Chondrocyte (in vitro differentiated cells): ENCODE data around the gene ARHGAP32. TPM values are rescaled to one million over a fixed set of nuclear protein-coding genes. Genes with fewer than 3 reads are reported as not detected.
A peak's percentile ranks its signal among the peaks of the same experiment; 100 is the strongest.

Source experiments
- DNase-seq: peaks from one replicate; pipeline ENCODE4 v3.0.0; 2021; ENCODE audit warnings: mixed read lengths, low spot score
- H3K27ac Mint-ChIP-seq: one replicate; pipeline ENCODE4 v1.8.0; 2021; ENCODE audit warnings: mild to moderate bottlenecking, moderate library complexity, mixed read lengths; ENCODE audit not compliant: unreplicated experiment
- H3K27me3 Mint-ChIP-seq: 2 replicates; pipeline ENCODE4 v1.8.0; 2021; ENCODE audit warnings: low read depth, mixed read lengths
- H3K36me3 Mint-ChIP-seq: 2 replicates; pipeline ENCODE4 v1.8.0; 2021; ENCODE audit warnings: low read depth, mixed read lengths
- H3K4me1 Mint-ChIP-seq: 2 replicates; pipeline ENCODE4 v1.8.0; 2021; ENCODE audit warnings: low read depth, mild to moderate bottlenecking, mixed read lengths
- H3K4me3 Mint-ChIP-seq: one replicate; pipeline ENCODE4 v1.8.0; 2021; ENCODE audit warnings: mild to moderate bottlenecking, moderate library complexity, mixed read lengths; ENCODE audit not compliant: unreplicated experiment
- H3K9me3 Mint-ChIP-seq: 2 replicates; pipeline ENCODE4 v1.8.0; 2021; ENCODE audit warnings: low read depth, mixed read lengths
- CTCF ChIP-seq: fragments of 200-600 bp; sonication (generic); IDR thresholded peaks from 2 replicates; pipeline ENCODE4 v1.5.0; 2021; ENCODE audit warnings: antibody characterized with exemption, mild to moderate bottlenecking, moderate library complexity
- total RNA-seq: library from RNA; stranded (reverse); gene quantifications from 3 replicates; pipeline ENCODE4 v1.2.1, GENCODE V29; 2021

Gene ARHGAP32
- total RNA-seq, 1 donor from 2014 or later = 15.8 TPM

- TF ChIP-seq CTCF = no peak
- Mint-ChIP-seq H3K27ac (no peak overlapping the region), H3K36me3 (peaks cover 2% of the 10 kb centered on the region), H3K27me3 (peaks cover 13% of the 10 kb centered on the region), H3K4me3 (no peak overlapping the region), H3K4me1 (peaks cover 7% of the 10 kb centered on the region), H3K9me3 (no peaks in the 10 kb centered on the region)
- DNase-seq = no peak
Measured at GRCh38 chr11:128933481-128934178, 258.5 kb downstream of the ARHGAP32 start.

- H3K4me1 Mint-ChIP-seq = peaks cover 7% of the 10 kb centered on the region
- peaks cover 19% of the 10 kb centered on the region for H3K27me3 Mint-ChIP-seq
- no peak overlapping the region for H3K27ac Mint-ChIP-seq
- no peak overlapping the region for H3K4me3 Mint-ChIP-seq
- peaks cover 2% of the 10 kb centered on the region for H3K36me3 Mint-ChIP-seq
- no peak for DNase-seq
- TF ChIP-seq CTCF = no peak
- H3K9me3 Mint-ChIP-seq = no peaks in the 10 kb centered on the region
Measured at GRCh38 chr11:128931668-128932067, 260.5 kb downstream of the ARHGAP32 start.

GRCh38 chr11:128931066-128931465 is 261.1 kb downstream of the ARHGAP32 start:
- H3K27ac Mint-ChIP-seq = peak overlapping the region; percentile 27
- H3K27me3 Mint-ChIP-seq = peaks cover 24% of the 10 kb centered on the region
- no peaks in the 10 kb centered on the region for H3K9me3 Mint-ChIP-seq
- no peak overlapping the region for H3K4me3 Mint-ChIP-seq
- H3K36me3 Mint-ChIP-seq = peaks cover 2% of the 10 kb centered on the region
- H3K4me1 Mint-ChIP-seq = peaks cover 7% of the 10 kb centered on the region
- TF ChIP-seq CTCF = no peak
- DNase-seq = no peak

- Mint-ChIP-seq H3K9me3 (no peaks in the 10 kb centered on the region), H3K36me3 (peaks cover 2% of the 10 kb centered on the region), H3K4me1 (peaks cover 7% of the 10 kb centered on the region), H3K27me3 (peaks cover 30% of the 10 kb centered on the region), H3K27ac (no peak overlapping the region), H3K4me3 (no peak overlapping the region)
- DNase-seq = no peak
- TF ChIP-seq CTCF = no peak
Measured at GRCh38 chr11:128929991-128930390, 262.1 kb downstream of the ARHGAP32 start.

GRCh38 chr11:128929468-128929867 is 262.7 kb downstream of the ARHGAP32 start:
- peaks cover 7% of the 10 kb centered on the region for H3K4me1 Mint-ChIP-seq
- no peak overlapping the region for H3K4me3 Mint-ChIP-seq
- no peak for TF ChIP-seq CTCF
- H3K9me3 Mint-ChIP-seq = no peaks in the 10 kb centered on the region
- H3K27me3 Mint-ChIP-seq = peaks cover 31% of the 10 kb centered on the region
- no peak for DNase-seq
- peak overlapping the region; percentile 49 for H3K27ac Mint-ChIP-seq
- peaks cover 2% of the 10 kb centered on the region for H3K36me3 Mint-ChIP-seq
